NCI-H82 treated with DMSO at 0.1 percent for 48 hours (cell line): ENCODE data around the gene CRYBA1.
"Not testable (repeated sequence)": the region's sequence is repeated elsewhere in the genome, so short reads cannot be mapped to it uniquely, and the experiment has no call there.

Experiments
- DNase-seq: peaks from one replicate; lab custom pipeline; 2025; ENCODE audit not compliant: unreplicated experiment; lab: John Stamatoyannopoulos, UW

The CRYBA1 gene

GRCh38 chr17:29246628-29247027 lies at the start of gene CRYBA1:
Gene CRYBA1, plus strand, starts transcription at chr17:29246859. Its CDS starts 5 bp downstream, at chr17:29246864.
- DNase-seq = no peak

GRCh38 chr17:29197516-29198272 lies 49.0 kb upstream of the CRYBA1 start:
- DNase-seq = no peak

- not testable (repeated sequence) for DNase-seq
These were observed 42.4 kb upstream of the CRYBA1 start for GRCh38 chr17:29204068-29204804.

GRCh38 chr17:29205047-29205446 lies 41.6 kb upstream of the CRYBA1 start:
- no peak for DNase-seq

GRCh38 chr17:29207975-29208374 lies 38.7 kb upstream of the CRYBA1 start:
- DNase-seq = no peak

GRCh38 chr17:29209073-29209472 lies 37.6 kb upstream of the CRYBA1 start:
- DNase-seq = no peak

- DNase-seq = no peak
These were observed 35.8 kb upstream of the CRYBA1 start for GRCh38 chr17:29210879-29211278.

- DNase-seq = no peak
These were observed 34.5 kb upstream of the CRYBA1 start for GRCh38 chr17:29212094-29212631.

- no peak for DNase-seq
These were observed 34.0 kb upstream of the CRYBA1 start for GRCh38 chr17:29212681-29213121.

GRCh38 chr17:29214215-29215146 lies 32.2 kb upstream of the CRYBA1 start:
- no peak for DNase-seq

- no peak for DNase-seq
These were observed 31.5 kb upstream of the CRYBA1 start for GRCh38 chr17:29215174-29215573.

- DNase-seq = no peak
These were observed 30.9 kb upstream of the CRYBA1 start for GRCh38 chr17:29215717-29216116.

GRCh38 chr17:29216181-29216580 lies 30.5 kb upstream of the CRYBA1 start:
- DNase-seq = no peak

GRCh38 chr17:29216856-29217255 lies 29.8 kb upstream of the CRYBA1 start:
- no peak for DNase-seq

- DNase-seq = peak; percentile 52
These were observed 27.1 kb upstream of the CRYBA1 start for GRCh38 chr17:29219378-29220047.

- DNase-seq = not testable (repeated sequence)
These were observed 25.3 kb upstream of the CRYBA1 start for GRCh38 chr17:29221338-29221737.

GRCh38 chr17:29225396-29225795 lies 21.3 kb upstream of the CRYBA1 start:
- DNase-seq = no peak

GRCh38 chr17:29233301-29233700 lies 13.4 kb upstream of the CRYBA1 start:
- no peak for DNase-seq

GRCh38 chr17:29234972-29235371 lies 11.7 kb upstream of the CRYBA1 start:
- not testable (repeated sequence) for DNase-seq

- no peak for DNase-seq
These were observed 10.8 kb upstream of the CRYBA1 start for GRCh38 chr17:29235904-29236303.
